Measurements from ENCODE around the gene WDR90.
A peak's percentile ranks its signal among the peaks of the same experiment; 100 is the strongest.

Gene WDR90

DNA sequence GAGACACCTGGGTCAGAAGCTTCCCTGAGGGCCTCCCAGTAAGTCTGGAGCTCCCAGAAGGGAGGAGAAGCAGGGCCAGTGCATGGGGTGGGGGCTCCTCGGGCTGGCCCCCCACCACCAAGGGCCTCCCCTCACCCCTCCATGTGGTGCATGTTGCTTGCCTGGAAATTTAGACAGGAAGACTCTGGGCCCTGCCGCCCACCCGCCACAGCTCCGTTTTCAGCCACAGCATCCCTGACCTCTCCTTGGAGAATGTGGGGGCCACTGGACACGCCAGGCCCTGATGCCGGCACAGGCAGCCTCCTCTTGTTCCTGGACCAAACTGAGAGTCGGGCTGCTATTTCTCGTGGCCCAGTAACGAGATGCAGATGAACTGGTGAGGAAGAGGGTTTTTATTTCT is 10.3 kb upstream of the WDR90 start:
- DNase-seq (ENCODE audit: low spot score): no peak

DNA sequence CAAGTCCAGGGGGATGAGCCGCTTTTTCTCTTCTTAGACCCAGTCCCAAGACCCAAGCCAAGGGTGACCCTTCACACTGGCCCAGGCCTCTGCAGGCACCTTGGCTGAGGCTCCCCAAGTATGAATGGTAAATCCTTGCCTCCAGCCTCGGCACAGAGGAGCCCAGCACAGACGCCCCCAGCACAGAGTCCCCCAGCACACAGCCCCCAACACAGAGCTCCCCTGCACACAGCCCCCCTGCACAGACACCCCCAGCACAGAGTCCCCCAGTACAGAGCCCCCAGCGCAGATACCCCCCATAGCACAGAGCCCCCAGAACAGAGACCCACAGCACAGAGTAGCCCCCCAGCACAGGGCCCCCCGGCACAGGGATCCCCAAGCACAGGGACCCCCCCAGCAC is 8.6 kb upstream of the WDR90 start:
- no peak for DNase-seq (ENCODE audit: low spot score)

DNA sequence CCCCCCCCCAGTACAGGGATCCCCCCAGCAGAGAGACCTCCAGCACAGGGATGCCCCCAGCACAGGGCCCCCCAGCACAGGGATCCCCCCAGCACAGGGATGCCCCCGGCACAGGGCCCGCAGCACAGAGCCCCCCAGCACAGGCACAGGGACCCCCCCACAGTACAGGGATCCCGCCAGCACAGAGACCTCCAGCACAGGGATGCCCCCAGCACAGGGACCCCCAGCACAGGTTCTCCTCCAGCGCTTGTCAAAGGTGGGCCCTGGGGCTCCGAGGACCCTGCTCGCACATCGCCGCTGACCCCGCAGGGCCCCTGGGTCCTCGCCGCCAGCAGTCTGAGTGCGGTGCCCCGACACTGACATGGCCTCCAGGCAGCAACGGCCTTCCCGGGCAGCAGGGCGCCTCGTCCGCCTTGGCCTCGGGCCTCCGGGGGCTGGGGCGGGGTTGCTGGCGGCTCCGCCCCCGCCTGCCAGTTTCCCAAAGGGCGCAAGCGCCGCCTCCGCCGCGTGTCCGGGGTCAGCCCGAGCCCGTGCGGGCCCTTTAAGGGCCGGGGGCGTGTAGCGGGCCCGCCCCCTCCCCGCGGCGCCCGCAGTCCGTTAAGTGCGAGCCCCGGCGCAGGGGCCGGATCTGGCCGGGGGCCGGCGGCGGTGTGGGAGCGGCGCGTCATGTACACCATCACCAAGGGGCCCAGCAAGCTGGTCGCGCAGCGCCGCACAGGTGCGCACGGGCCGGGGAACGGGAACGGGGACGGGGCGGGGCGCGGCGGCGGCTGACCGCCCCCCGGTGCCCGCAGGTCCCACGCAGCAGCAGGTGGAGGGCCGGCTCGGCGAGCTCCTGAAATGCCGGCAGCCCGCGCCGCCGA is 7.6 kb upstream of the WDR90 start, which contains the start of gene MCRIP2:
MCRIP2 (plus strand) TSS at position 503 of the 863 bp plus-strand sequence; CDS start at position 667, 164 bp downstream.
- DNase-seq (ENCODE audit: low spot score): peak; percentile 57

DNA sequence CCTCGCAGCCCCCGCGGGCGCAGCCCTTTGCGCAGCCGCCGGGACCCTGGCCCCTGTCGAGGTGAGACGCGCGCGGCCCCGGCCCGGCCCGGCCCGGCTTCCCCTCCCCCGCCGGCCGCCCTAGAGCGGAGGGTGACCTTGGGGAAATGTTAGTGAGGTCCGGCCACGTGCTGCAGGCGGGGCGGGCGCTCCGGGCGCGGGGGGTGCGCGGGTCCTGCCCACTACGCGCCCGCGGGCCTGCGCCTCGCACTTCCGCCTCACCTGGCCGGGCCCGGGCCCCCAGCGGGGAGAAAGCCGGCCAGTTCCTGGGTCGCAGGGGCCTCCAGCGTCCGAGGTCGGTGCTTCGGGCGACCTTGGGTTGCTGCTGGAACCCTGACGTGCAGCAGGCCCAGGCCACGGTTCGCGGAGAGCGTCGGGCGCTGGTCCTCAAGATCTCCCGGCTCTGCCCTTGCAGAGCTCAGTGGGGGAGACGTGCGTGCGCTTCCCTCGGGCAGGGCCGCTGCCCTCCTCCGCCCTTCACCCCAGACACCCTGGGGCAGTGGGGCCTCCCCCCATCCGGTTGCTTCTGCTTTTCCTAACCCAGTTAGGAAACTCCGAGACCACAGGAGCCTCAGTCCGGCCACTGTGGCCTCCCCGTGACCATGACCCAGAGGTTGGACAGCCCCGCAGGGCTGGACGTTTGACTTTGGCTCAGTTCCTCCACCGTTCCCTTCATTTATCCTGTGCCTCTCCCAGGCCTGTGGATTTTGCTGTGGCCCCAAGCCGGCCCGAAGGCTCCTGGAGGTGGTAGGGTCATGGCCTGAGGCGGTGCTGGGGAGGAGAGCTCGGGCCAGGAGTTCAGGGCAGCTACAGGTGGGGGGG is 6.7 kb upstream of the WDR90 start:
- DNase-seq (ENCODE audit: low spot score): no peak

DNA sequence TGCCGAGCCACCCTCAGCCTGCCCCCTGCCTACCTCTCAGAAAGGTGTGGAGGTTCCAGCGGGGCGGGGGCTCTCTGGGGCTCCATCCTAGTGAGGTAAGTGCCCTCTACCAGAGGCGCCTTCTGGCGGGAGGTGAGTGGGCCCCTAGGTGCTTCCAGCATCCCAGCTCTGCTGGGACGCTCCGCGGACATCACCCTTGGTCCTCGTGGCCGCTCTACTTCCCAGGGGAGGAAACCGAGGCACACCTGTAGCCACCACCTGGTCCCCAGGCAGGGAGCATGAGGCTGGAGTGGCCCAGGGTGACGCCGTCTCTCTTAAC is 6.2 kb upstream of the WDR90 start:
- DNase-seq (ENCODE audit: low spot score): no peak

DNA sequence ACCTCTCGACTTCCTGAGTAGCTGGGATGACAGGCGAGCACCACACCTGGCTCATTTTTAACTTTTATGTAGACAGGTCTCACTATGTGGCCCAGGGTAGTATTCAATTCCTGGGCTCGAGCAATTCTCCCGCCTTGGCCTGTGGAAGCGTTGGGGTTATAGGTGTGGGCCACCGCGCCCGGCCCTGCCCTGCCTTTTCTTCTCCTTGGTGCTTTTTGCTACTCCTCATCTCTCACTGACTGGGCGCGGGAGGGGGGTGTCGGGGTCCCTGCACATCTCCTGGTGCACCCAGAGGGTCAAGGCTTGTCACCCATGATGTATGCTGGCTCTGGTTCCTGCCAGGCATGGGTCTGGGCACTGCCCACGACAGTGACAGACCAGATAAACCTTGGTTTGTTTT is 4.6 kb upstream of the WDR90 start:
- DNase-seq (ENCODE audit: low spot score): no peak

DNA sequence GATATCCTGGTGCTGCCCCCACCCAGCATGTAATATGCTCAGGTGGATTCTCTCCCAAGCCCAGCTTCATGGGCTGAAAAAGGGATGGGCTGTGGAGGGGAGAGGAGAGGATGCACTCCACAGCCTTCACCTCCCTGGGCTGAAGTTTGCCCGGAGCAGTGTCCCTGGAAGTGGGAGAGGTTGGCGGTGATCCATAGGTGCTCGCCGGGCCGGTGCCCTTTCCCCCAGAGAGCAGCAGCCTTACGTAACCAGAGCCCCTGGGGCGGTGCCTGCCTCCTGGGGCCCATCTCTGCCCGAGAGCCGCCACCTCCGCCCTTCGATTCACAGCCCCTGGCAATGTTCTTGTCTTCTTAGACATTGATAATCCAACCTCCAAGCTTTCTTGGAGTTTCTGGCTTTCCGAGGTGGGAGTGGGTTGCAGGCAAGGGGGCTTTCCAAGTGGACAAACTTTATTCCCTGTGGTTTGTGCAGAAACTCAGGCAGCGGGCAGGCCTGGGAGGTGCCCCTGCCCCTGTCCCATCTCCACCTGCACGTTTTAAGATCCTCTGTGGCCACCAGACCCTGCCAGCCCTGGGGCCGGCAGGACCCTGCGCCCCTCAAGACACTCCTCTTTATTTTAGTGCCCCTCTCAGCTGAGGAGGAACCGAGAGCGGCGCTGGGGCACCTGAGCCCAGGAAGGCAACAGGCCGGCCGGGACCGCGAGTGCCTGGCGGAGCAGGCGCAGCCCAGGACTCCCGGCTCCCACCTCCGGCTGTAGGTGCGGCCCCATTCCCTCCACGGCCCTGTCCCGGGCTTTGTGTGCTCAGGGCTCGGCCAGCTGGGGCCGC is 3.1 kb upstream of the WDR90 start:
- DNase-seq (ENCODE audit: low spot score): no peak

DNA sequence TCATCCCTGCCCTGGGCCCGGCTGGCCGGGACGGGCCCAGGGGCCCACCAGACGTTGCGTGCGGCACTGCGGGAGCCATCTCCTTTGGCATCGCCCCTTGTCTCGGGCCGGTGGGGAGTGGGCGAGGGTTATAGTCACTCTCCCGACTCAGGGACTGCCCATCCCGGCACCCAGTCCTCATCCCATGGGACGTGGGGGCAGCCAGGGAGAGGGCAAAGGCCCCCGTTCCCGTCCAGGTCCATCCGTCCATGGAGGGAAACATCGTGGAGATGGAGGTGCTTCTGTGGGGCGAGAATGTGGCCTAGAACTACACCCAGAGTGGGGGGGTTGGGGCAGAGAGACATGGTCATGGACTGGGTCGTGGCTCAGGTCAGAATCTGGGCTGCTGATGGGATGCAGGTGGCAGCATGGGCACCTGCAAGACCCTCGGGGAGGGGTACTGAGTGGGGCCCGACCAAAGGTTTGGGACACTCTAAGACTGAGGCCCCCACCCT is 2.4 kb upstream of the WDR90 start:
- DNase-seq (ENCODE audit: low spot score): no peak

DNA sequence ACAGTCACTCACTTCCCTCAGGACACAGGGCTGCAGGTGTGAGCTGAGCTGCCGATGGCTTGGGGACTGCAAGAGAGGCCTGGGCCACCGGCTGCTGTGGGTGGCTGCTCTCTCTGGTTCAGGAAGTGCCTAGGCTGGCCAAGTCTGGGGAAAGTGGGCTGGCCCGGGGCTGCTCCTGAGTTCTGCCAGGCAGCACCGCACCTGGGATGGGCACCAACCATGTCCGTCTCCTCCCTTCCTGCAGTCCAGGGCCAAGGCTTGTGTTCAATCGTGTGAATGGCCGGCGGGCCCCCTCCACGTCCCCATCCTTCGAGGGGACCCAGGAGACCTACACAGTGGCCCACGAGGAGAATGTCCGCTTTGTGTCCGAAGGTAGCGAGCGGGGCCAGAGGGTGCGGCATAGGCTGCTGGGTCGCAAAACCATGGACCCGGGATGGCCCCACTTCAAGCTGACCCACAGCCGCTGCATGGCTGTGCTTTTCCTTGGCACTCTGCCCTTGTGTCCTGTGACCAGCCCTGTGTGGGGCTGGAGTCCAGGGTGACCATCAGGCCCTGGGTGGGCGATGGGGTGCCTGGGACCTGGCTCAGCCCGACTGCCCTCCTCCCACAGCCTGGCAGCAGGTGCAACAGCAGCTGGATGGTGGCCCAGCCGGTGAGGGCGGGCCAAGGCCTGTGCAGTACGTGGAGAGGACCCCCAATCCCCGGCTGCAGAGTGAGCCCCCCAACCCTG is 1.8 kb upstream of the WDR90 start:
- DNase-seq (ENCODE audit: low spot score): no peak

DNA sequence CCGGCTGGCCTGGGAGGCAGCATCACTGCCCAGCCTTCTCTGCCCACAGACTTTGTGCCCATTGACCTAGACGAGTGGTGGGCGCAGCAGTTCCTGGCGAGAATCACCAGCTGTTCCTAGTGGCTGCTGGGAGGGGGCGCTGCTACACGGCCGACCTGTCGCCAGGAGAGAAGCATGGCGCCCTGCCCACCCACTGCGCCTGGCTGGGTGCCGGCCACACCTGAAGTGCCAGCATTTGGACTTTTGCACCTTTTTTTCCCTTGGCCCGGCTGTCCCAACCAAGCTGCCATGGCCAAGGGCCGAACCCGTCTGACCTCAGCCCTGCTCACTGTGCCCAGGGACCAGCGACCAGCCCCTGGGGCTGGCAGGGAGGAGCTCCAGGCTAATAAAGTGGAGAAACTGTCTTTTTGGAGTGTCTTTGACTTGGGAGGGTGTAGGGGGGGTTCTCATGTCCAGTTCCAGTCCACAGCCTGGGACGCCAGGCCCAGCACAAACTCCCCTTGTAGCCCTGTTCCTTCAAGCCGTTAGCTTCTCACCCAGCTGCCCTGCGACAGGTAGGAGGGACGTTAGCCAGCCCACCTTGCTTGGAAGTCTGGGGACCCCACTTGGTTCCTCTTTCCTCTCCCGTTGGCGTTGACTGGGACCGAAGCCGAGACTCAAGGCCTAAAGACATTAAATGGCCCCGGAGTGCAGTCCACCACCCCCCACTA is 939 bp upstream of the WDR90 start:
- peak; percentile 26 for DNase-seq (ENCODE audit: low spot score)

DNA sequence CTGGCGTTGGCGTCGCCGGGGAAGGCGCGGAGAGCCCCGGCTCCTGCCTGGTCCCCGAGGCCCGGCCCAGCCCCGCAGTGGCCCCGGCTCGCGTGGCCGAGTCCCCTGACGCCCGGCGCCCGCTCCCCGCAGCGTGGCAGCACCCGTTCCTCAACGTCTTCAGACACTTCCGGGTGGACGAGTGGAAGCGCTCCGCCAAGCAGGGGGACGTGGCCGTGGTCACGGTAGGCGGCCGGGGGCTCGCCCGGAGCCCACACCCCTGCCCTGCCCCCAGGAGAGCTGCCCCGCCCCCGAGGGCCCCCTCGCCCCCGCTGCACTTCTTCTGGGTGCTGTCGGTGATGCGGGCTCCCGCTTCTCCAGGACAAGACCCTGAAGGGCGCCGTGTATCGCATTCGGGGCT is 466 bp downstream of the WDR90 start:
- DNase-seq (ENCODE audit: low spot score): no peak

DNA sequence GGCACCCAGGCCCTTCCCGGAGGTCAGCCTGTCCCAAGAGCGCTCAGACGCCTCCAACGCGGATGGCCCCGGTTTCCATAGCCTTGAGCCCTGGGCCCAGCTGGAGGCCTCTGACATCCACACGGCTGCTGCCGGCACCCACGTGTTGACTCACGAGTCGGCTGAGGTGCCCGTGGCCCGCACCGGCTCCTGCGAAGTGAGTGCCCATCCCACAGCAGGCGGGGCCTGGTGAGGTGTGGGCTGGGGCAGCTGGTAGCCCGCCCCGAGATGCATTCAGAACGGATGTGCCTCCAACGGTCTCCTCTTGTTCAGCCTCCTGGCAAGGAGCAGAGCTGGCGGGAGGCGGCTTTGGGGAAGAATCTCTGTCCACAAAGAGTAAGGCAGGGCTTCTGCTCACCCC is 2.7 kb downstream of the WDR90 start:
- DNase-seq (ENCODE audit: low spot score): no peak

DNA sequence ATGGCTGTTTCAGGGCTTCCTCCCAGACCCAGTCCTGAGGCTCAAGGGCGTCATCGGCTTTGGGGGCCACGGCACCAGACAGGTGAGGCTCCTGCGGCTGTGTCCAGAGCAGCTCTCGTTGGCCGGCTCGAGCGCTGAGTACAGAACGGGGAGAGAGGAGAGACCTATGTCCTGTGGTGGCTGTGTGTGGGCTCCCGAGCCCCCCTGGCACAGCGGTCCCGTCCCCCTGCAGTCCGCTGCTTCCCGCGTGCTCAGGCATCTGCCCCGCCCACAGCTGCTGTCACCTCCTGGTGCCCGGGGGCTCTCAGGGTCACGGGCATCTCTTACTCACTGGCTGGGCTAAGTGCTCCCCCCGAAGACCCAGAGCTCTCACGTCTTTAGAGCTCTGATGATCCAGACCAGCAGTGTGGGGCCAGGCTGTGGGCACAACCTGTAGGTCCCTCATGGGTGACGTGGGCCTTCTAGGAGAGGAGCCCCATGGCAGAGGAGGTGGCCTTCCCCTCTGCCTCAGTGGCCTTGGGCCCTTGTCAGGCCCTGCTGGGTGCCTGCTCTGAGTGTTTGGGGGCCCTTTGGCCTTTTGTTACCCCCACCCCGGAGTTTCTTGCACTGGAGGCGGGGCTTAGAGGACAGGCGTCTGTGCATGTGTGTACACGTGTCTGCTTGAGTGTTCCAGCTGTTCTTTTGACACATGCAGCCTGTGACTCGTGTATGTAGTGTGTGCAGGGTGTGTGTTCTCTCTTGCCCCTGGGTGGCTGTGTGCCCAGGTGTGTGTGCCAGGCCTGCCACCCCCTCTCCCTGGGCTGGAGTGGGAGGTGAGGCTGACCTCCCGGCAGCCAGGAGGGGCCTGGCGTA is 3.5 kb downstream of the WDR90 start:
- no peak for DNase-seq (ENCODE audit: low spot score)

DNA sequence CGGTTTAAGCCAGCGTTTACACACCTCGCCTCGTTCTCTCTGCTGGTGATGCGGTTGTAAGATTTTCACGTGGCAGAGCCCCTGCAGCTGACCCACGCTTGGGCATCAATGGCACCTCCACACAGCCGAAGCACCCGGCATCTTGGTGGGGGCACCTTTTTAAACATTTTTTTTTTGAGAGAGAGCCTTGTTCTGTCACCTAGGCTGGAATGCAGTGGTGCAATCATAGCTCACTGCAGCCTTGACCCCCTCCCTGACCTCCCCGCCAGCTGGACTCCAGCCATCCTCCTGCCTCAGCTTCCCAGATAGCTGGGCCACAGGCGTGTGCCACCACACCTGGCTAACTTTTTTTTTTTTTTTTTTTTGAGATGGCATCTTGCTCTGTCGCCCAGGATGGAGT is 4.9 kb downstream of the WDR90 start:
- DNase-seq (ENCODE audit: low spot score): no peak

DNA sequence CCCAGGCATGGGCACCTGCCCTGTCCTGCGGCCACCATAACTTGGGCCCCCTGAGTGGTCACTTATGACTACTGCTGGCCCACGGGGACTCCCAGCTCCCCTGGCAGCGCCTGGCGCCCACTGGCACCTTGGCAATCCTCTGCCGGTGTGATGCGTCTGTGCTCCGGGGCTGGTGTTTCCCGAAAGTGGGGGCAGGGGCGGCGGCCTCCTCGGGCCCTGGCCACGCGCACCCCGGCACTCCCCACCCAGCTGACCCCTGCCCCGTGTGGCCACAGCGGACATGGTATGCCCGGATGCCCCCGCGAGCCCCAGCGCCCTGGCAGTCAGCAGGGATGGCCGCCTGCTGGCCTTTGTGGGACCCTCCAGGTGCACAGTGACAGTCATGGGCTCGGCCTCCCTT is 8.3 kb downstream of the WDR90 start:
- DNase-seq (ENCODE audit: low spot score): no peak

DNA sequence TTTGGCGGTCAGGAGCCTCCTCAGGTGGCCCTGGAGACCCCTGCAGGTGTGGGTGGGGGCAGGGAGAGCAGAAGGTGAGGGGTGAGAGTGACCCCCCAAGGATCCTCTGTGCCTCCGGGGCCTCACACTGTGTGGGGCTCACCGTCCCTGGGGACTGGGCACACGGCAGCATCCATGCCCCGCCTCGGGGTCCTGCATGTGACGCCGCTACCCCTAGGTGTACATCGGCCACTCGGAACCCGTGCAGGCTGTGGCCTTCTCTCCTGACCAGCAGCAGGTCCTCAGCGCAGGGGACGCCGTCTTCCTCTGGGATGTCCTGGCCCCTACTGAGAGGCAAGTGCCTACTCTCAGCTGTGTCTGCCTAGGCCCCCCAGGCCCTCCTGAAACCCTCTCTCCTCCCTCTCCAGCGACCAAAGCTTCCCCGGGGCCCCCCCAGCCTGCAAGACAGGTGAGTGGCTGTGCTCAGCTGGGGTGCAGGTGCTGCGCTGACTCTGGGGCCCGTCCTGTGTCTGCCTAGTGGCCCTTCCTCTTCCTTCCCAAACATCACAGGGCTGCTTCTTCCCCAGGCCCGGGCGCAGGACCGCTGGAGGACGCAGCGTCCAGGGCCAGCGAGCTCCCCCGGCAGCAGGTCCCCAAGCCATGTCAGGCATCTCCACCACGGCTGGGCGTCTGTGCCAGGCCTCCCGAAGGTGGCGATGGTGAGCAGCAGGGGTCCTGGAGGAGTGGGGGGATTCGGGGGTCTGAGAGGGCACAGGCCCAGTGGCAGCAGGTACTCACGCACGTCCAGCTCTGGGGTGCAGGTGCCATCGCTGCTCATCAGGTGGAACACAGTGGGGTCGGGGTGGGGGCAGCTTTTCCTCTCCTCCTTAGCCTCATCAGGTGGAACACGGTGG is 9.8 kb downstream of the WDR90 start:
- DNase-seq (ENCODE audit: low spot score): no peak

DNA sequence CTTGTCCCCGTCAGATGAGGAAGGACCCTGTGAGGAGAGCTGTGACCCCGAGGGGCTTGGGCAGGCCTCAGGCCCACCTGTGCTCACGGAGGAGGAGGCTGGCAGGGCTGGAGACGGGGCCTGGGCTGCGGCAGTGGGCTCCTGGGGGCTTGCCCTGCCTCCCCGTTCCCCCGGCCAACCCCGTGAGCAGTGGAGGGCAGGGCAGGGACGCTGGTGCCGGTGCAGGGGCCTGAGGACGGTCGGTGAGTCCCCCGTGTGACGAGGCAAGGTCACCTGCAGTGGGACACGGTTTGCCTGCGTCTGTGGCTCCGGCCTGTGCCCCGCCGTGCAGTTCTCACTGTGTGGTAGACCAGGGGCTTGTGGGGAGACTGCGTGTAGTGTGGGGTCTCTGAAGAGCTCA is 10.5 kb downstream of the WDR90 start:
- DNase-seq (ENCODE audit: low spot score): no peak

DNA sequence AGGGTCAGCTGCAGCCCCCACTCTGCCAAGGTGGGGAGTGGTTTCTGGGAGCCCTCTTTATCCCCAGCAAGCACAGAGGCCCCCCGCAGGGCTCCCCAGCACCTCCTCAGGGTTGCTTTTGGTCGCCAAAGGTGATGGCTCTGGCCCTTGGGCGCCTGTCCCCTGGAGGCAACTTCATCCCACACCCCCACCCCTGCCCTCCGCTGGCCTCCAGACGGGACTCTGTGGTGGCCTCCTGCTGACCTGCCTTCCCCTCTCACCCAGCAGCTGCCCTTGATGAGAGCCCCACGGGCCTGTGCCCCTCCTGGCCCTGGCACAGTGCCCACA is 10.9 kb downstream of the WDR90 start:
- no peak for DNase-seq (ENCODE audit: low spot score)

Data from CD4-positive, alpha-beta T cell treated with Interleukin-2 at 100 ng/mL for 4 hours (primary cell).